ENCODE measurements around the gene CATSPERZ.

The CATSPERZ gene

GRCh38 chr11:64285885-64286800 lies 14.0 kb upstream of the CATSPERZ start:
- FAIRE-seq, result no peak

GRCh38 chr11:64286801-64287159 lies 13.4 kb upstream of the CATSPERZ start:
- no peak for FAIRE-seq

- no peak for FAIRE-seq
Observed at GRCh38 chr11:64287676-64288352, 12.3 kb upstream of the CATSPERZ start.

- no peak for FAIRE-seq
Observed at GRCh38 chr11:64288353-64288750, 11.8 kb upstream of the CATSPERZ start.

GRCh38 chr11:64289002-64289564 lies 11.1 kb upstream of the CATSPERZ start:
- FAIRE-seq, result no peak

- no peak for FAIRE-seq
Observed at GRCh38 chr11:64290352-64291261, 9.6 kb upstream of the CATSPERZ start.

DNA sequence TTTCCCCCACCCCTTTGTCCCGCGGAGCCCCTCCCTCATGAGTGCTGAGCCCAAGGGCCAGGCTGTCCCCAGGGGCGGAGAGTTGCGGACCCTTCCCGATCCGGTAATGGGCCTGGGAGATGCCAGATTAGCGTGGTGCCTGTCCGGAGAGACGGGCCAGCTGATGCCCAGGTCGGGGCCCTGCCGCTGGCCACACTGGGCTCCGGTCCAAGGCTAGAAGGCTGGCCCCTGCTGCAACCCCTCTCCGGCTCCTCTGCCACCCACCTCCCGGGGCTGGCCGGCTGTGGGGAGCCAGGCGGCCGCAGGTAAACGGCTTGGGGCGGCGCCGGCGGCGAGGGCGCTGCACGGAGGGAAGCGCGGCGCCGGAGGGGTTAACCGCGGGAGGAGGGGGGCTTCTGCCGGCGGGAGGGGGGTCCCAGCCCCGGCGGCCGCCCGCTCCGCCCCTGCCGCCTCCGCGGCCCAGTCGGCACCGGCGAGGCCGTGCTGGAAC lies 8.9 kb upstream of the CATSPERZ start, which contains the start of gene KCNK4:
TSS of gene KCNK4 (plus strand) at position 41 of the 490 bp plus-strand sequence. CDS start 1,717 bp downstream, outside the sequence.
- no peak for FAIRE-seq

GRCh38 chr11:64291752-64292459 lies 8.3 kb upstream of the CATSPERZ start:
- no peak for FAIRE-seq

DNA sequence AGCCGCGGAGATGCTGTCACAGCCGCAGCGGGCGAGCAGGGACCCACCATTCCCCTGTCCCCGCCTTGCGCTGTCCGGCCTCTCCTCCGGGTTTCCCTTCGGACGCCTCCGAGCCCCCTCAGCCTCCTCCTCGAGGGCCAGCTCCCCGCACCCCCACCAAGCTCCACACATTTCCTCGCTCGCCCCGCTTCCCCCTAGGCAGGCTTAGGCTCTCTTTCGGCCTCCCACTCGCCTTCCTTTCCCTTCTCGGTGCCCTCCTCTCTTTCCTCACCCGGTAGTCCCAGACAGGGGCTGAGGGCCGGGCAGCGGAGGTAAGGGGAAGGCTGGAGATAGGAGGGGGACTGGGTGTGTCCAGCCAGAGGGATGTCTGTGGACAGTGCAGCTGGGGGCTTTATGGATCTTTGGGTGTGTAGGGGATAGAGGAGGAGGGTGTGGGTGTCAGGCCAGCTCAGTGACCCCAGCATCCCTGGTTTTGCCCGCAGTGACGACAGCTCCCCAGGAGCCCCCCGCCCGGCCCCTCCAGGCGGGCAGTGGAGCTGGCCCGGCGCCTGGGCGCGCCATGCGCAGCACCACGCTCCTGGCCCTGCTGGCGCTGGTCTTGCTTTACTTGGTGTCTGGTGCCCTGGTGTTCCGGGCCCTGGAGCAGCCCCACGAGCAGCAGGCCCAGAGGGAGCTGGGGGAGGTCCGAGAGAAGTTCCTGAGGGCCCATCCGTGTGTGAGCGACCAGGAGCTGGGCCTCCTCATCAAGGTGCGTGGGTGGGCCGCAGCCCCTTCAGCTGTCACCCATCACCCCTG lies 7.5 kb upstream of the CATSPERZ start:
- no peak for FAIRE-seq

DNA sequence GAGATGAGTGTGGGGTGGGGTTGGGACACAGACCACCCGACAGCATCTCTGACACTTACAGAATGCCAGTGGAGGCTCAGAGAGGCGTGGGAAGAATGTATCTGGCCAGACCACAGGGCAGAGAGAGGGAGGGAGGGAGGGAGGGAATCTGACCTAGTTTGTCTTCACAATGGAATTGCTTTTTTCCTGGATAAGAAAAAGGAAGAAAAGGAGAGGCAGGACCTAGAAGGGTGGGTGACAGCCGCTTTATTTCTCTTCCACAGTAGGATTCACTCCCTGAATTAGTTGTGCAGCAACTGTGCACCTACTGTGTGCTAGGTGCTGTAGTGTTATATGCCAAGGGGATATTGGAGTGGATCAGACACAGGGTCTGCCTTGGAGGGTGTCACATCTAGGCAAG lies 5.4 kb upstream of the CATSPERZ start:
- FAIRE-seq, result no peak

GRCh38 chr11:64295760-64296159 lies 4.4 kb upstream of the CATSPERZ start:
- no peak for FAIRE-seq

DNA sequence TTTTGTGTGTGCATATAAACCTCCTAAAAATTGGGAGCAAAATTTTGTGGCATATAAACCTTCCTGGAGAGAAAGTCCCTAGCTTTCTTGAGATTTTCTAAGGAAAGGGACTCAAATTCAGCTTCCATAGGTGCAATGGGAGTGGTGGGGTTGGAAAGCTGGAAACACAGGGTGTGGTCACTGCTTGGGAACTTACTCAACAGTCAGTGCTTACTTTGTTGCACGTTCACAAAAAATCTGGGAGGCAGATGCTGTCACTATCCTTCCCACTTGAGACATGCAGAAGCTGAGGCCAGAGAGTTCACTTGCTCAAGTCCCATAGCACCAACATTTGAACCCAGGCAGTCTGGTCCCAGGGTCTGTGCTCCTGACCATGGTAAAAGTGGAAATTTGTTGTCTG lies 3.9 kb upstream of the CATSPERZ start:
- no peak for FAIRE-seq

DNA sequence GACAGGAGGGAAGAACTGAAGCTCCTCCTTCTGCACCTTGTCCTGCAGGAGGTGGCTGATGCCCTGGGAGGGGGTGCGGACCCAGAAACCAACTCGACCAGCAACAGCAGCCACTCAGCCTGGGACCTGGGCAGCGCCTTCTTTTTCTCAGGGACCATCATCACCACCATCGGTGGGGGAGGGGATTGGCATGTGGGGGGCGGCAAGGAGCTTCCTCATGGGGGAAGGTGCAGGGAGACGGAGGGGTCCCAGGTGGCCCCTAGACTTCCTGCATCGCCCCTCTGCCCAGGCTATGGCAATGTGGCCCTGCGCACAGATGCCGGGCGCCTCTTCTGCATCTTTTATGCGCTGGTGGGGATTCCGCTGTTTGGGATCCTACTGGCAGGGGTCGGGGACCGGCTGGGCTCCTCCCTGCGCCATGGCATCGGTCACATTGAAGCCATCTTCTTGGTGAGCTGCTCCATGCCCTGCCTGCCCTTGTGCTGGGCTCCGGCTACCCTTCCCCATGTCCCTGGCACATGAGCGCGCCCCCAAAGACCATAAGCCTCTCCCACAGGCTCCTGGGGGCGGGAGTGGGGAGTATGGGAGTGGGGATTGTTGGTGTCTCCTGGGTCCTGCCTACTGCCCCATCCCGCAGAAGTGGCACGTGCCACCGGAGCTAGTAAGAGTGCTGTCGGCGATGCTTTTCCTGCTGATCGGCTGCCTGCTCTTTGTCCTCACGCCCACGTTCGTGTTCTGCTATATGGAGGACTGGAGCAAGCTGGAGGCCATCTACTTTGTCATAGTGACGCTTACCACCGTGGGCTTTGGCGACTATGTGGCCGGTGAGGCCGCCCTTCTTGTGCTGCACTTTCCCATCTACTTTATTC lies 3.1 kb upstream of the CATSPERZ start:
- FAIRE-seq, result no peak

DNA sequence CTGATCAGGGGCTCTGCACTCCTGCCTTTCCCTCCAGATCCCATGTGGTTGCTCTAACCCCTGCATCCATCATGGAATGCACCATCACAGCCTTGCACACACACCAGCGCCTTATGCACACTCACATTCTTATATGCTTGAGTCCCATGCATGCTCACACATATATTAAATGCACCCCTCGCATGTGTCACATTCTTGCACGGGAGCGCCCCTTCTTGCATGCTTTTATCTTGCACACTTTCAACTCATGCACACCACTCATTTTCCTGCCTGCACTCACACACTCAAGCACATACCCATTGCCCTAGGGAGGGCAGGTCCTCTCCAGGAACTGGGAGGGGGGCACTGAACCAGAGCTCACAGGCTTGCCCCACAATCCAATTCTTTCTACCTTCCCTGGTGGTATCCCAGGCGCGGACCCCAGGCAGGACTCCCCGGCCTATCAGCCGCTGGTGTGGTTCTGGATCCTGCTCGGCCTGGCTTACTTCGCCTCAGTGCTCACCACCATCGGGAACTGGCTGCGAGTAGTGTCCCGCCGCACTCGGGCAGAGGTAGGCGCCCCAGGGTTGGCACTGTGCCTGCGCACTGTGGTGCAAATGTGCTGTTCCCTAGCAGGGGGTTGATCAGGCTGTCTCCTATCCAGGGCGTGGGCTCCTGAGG lies 2.3 kb upstream of the CATSPERZ start:
- FAIRE-seq, result no peak

GRCh38 chr11:64298966-64299846 lies 952 bp upstream of the CATSPERZ start:
- FAIRE-seq, result no peak

DNA sequence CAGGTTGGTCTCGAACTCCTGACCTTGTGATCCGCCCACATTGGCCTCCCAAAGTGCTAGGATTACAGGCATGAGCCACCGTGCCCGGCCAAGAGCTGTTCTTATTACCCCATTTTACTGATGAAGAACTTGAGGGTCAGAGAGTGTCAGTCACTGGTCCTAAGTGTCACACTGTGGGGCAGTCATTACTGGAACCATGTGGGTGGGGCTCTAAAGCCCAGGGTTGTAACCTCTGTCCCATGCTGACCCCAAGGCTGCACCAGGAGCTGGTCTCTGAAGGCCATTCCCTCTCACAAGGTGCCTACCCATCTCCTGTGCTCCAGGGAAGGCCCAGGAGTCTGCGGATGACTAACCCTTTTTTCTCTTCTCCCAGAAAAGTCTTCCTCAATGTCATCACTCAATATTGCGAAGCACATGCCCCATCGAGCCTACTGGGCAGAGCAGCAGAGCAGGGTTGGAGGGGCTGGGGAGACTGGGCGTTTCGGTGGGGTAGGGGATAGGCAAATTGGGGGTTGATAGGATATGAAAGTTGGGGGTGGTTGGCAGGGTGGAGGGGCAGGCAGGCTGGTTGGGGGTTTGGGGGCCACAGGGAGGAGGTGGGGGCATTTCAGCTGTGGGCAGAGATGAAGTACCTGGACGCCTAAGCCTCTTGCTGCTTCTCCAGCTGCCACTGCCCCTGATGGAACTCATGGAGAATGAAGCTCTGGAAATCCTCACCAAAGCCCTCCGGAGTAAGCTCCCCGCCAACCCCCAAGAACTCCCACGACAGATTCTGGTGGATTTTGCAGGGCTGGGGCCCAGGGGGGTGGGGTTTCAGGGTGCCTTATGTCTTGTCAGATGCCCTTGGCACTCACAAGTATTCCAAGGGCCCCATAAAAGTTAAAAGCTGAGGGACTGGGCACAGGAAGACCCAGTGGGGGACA lies 3.2 kb downstream of the CATSPERZ start:
- no peak for FAIRE-seq

- no peak for FAIRE-seq
Observed at GRCh38 chr11:64304032-64304315, 3.8 kb downstream of the CATSPERZ start.

Measured in A204.1 (cell line).